Lung (tissue), 12 donors: ENCODE data around the gene CASZ1. TPM values are rescaled to one million over a fixed set of nuclear protein-coding genes. Genes with fewer than 3 reads are reported as not detected.
A peak's percentile ranks its signal among the peaks of the same experiment; 100 is the strongest.

Source experiments
- ATAC-seq: fragments of 200-7000 bp; cut with Tn5 transposase; one replicate; pipeline ENCODE4 v1.9.1; 2020; ENCODE audit warnings: moderate number of reproducible peaks; ENCODE audit not compliant: insufficient read depth, low FRiP score
- DNase-seq, 3 donors: peaks; one replicate each; pipeline ENCODE4 v3.0.0-alpha.2; 2013 to 2017
- H3K27ac ChIP-seq, 2 donors: one replicate each; pipeline ENCODE4 v1.5.1; 2013; ENCODE audit warnings: mild to moderate bottlenecking in 2 of 2, moderate library complexity in 2 of 2, control low read depth in 1 of 2, inconsistent platforms in 1 of 2, low read depth in 1 of 2, low read length in 1 of 2
- H3K27me3 ChIP-seq, 3 donors: one replicate each; pipeline ENCODE4 v1.5.1; 2013; ENCODE audit warnings: low read length in 2 of 3; ENCODE audit not compliant: control insufficient read depth in 3 of 3, insufficient read depth in 3 of 3
- H3K36me3 ChIP-seq, 4 donors: one replicate each; pipeline ENCODE4 v1.5.1; 2013; ENCODE audit warnings: low read length in 4 of 4, mild to moderate bottlenecking in 1 of 4, moderate library complexity in 1 of 4; ENCODE audit not compliant: control insufficient read depth in 4 of 4, insufficient read depth in 4 of 4
- H3K4me1 ChIP-seq, 5 donors: one replicate each; pipeline ENCODE4 v1.5.1; 2013; ENCODE audit warnings: low read length in 5 of 5, mild to moderate bottlenecking in 2 of 5, moderate library complexity in 1 of 5; ENCODE audit not compliant: control insufficient read depth in 5 of 5, insufficient read depth in 5 of 5
- H3K4me3 ChIP-seq: one replicate; pipeline ENCODE4 v1.5.1; 2013; ENCODE audit warnings: mild to moderate bottlenecking, control low read depth, moderate library complexity
- H3K9ac ChIP-seq, 2 donors: one replicate each; pipeline ENCODE4 v1.5.1; 2013; ENCODE audit warnings: low read length in 2 of 2, control low read depth in 1 of 2; ENCODE audit not compliant: insufficient read depth in 1 of 2
- H3K9me3 ChIP-seq, 4 donors: one replicate each; pipeline ENCODE4 v1.5.1; 2013; ENCODE audit warnings: low read length in 3 of 4, mild to moderate bottlenecking in 1 of 4, moderate library complexity in 1 of 4; ENCODE audit not compliant: control insufficient read depth in 4 of 4, insufficient read depth in 3 of 4
- CTCF ChIP-seq: IDR thresholded peaks from 2 replicates; pipeline ENCODE4 v1.5.1; 2012; ENCODE audit warnings: mild to moderate bottlenecking; ENCODE audit errors: control extremely low read depth, extremely low read depth
- WGBS, 2 donors: extraction: QIAGEN DNeasy Blood & Tissue Kit; methylation state at CpG; one replicate each; pipeline ENCODE4 v1.1.7; 2013; 5-methylcytosine and 5-hydroxymethylcytosine counted together
- polyA plus RNA-seq, 2 donors: library from polyadenylated mRNA; stranded (reverse); fragments of 200-250 nt; gene quantifications; one replicate each; pipeline ENCODE4 v1.2.1, GENCODE V29; 2013
- total RNA-seq, 2 donors: library from RNA; depleted of rRNA in 1 of 2; stranded (reverse); fragments of >200 nt in 1 of 2; gene quantifications; one replicate each; pipeline ENCODE4 v1.2.1, GENCODE V29; 2014 to 2021
- donor health status: control.
- donor health status: control.
- donor health status: Bipolar disorder and iron deficiency.
- donor health status: healthy.
- donor health status: DM: yes; HTN: yes; CAD: no.

Gene CASZ1
- total and polyA plus RNA-seq, 4 donors = 10.3 to 69.9 (median 40.5) TPM

DNA sequence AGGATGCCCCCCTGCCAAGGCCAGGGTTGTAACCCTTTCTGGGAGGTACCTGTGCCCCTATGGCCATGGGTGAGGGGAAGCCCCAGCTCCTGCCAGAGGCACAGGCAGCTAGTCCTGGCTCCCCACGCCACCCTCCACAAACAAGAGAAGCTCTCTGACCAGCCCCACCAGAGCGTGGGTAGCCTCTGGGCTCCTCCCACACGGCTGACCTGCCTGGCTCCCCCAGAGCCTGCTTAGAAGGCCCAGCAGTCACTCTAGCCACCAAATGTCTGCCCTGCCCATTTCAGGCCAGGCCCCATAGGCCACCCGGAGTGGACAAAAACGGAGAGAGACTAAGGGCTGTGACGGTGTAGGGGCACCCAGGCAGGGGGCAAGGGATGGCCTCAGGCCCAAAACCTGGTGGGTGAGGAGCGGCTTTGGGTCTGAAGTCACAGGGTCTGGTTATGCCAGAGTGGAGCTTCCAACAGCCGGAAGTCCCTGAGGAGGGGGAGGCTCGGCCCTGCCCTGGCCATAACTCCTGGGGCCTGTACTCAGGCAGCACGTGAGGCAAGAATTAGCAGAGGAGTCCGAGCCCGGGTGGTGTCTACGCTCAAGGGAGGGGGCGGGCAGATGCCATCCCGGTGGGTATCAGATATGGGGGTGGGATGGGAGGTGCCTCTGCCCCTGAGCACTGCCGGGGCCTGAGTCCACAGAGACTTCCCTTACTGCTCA lies 155.4 kb downstream of the CASZ1 start:
- H3K27ac ChIP-seq = peak overlapping the region in 1 of 2 donors; percentile 54
- H3K4me3 ChIP-seq = no peak overlapping the region
- WGBS, 2 donors = 90 to 92% methylated on average over 16 of the region's 16 CpGs
- peaks cover 0 to 62% (median 0%) of the 10 kb centered on the region in 4 donors for H3K36me3 ChIP-seq
- ATAC-seq = no peak
- peaks cover 0 to 7% (median 0%) of the 10 kb centered on the region in 4 donors for H3K9me3 ChIP-seq
- DNase-seq = no peak
- no peak overlapping the region for H3K9ac ChIP-seq
- H3K27me3 ChIP-seq = peaks cover 0 to 11% (median 0%) of the 10 kb centered on the region in 3 donors
- TF ChIP-seq CTCF = no peak
- peaks cover 0 to 33% (median 5%) of the 10 kb centered on the region in 5 donors for H3K4me1 ChIP-seq

- WGBS, 2 donors = 85 to 88% methylated on average over 45 of the region's 45 CpGs
- peaks cover 0 to 7% (median 0%) of the 10 kb centered on the region in 4 donors for H3K9me3 ChIP-seq
- peak overlapping the region in 1 of 2 donors; percentile 54 for H3K27ac ChIP-seq
- peaks cover 0 to 43% (median 8%) of the 10 kb centered on the region in 5 donors for H3K4me1 ChIP-seq
- no peak for ATAC-seq
- peaks cover 0 to 55% (median 0%) of the 10 kb centered on the region in 4 donors for H3K36me3 ChIP-seq
- DNase-seq = peak; percentile 34 to 79 (median 41)
- no peak overlapping the region for H3K4me3 ChIP-seq
- H3K9ac ChIP-seq = no peak overlapping the region
- peaks cover 0 to 11% (median 0%) of the 10 kb centered on the region in 3 donors for H3K27me3 ChIP-seq
- TF ChIP-seq CTCF = no peak
These were observed 156.5 kb downstream of the CASZ1 start for GRCh38 chr1:10639775-10640578.

DNA sequence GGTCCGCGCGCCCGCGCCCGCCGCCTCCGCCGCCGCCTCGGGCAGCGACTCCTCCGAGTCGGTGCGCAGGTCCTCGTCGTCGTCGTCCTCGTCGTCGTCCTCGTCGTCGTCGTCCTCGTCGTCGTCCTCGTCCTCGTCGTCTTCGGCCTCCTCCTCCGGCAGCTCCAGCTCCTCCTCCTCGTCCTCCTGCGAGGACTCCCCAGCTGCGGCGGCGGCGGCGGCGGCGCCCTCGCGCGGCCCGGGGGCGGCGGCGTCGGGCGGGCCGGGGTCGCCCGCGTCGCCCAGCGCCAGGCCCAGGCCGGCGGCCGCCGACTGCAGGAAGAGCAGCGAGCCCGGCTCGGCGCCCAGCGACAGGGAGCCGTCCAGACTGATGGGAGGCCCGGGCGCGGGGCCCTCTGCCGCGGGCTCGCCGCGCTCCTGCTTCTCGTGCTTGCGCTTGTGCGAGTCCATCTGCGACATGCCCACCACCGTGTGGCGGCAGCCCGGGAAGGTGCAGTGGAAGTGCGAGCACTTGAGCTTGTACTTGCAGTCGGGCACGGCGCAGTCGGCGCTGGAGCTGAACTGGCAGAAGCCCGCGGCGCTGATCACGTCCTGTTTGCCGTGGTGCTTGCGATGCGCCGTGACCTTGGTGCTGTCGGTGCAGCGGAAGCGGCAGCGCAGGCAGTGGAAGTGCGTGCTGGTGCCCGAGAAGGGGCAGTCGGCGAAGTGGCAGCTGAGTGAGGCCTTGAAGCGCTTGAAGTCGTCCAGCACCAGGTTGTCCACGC lies 157.3 kb downstream of the CASZ1 start:
- H3K36me3 ChIP-seq = peaks cover 0 to 49% (median 0%) of the 10 kb centered on the region in 4 donors
- 61 to 70% methylated on average over 87 to 108 of the region's 108 CpGs for WGBS, 2 donors
- DNase-seq = peak; percentile 55 to 65 (median 58)

More for the DNA sequence above, 157.3 kb downstream of the CASZ1 start:
- no peak overlapping the region for H3K9ac ChIP-seq
- peaks cover 0 to 7% (median 0%) of the 10 kb centered on the region in 4 donors for H3K9me3 ChIP-seq
- TF ChIP-seq CTCF = no peak
- H3K4me3 ChIP-seq = no peak overlapping the region
- H3K27me3 ChIP-seq = peaks cover 0 to 11% (median 0%) of the 10 kb centered on the region in 3 donors
- ATAC-seq = no peak
- peaks cover 0 to 51% (median 12%) of the 10 kb centered on the region in 5 donors for H3K4me1 ChIP-seq
- peak overlapping the region in 1 of 2 donors; percentile 26 for H3K27ac ChIP-seq
